ENCODE data around the gene GTF2H2C.
"Not testable (repeated sequence)": the region's sequence is repeated elsewhere in the genome, so short reads cannot be mapped to it uniquely, and the experiment has no call there.

GRCh38 chr5:69566172-69566571 lies 6.2 kb downstream of the GTF2H2C start:
- TF ChIP-seq CTCF, POLR2A (IDR thresholded peaks at IDR 0.05): not testable (repeated sequence)
